Stimulated activated CD4-positive, alpha-beta T cell treated with anti-CD3 and anti-CD28 coated beads, Interleukin-2, amount 100 ng/mL, for 4 hours (primary cell): Measurements from ENCODE around the gene HOXD1.

ENCODE experiments used
- DNase-seq: peaks from one replicate; pipeline ENCODE4 v3.0.0-alpha.2; 2020; ENCODE audit warnings: low read depth

Gene HOXD1

GRCh38 chr2:176187899-176188773 lies at the start of gene HOXD1:
Gene HOXD1, plus strand, starts transcription at chr2:176188668. Its CDS starts 134 bp downstream, at chr2:176188802.
- no peak for DNase-seq

- no peak for DNase-seq
Observed at GRCh38 chr2:176138923-176139660, 49.4 kb upstream of the HOXD1 start.

- DNase-seq = no peak
Observed at GRCh38 chr2:176139661-176140512, 48.6 kb upstream of the HOXD1 start.

DNA sequence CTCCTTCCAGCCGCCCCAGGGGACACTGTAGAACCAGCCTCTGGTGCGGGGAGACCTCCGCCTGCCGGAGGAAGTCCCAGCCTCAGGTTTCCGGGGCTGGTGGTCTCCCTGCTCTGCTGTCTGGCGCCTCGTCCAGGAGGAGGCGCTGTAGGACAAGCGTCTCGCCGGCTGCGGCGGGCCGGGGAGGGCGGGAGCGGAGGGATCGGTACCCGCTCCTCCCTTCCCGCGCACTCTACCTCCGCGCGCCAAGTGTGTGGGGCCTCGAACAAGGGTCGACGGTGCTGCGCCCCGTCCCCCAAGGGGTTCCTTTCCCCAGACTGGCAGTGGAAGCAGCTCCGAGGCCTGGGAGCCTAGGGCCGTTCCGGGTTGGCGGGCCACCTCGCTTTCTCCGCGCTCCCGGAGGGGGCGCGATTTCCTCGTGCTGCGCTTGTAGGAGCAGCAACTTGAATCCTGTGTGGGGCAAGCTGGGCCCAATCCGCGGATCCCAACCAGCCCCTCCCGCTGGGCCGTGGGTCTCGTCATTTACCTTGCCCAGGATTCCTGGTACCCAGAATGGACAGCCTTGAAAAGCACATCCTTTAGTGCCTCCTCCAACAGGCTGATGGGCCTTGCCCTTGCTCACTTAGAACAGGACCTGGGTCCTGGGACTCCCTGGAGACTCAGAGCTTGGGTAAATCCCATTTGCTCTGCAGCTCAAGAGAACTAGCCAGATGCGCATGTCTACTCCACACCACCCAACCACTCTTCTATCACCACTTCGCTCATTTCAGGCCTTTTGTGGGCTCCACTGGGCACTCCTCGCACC lies 47.8 kb upstream of the HOXD1 start:
- DNase-seq = peak; percentile 44

GRCh38 chr2:176142281-176142680 lies 46.2 kb upstream of the HOXD1 start:
- DNase-seq = no peak

DNA sequence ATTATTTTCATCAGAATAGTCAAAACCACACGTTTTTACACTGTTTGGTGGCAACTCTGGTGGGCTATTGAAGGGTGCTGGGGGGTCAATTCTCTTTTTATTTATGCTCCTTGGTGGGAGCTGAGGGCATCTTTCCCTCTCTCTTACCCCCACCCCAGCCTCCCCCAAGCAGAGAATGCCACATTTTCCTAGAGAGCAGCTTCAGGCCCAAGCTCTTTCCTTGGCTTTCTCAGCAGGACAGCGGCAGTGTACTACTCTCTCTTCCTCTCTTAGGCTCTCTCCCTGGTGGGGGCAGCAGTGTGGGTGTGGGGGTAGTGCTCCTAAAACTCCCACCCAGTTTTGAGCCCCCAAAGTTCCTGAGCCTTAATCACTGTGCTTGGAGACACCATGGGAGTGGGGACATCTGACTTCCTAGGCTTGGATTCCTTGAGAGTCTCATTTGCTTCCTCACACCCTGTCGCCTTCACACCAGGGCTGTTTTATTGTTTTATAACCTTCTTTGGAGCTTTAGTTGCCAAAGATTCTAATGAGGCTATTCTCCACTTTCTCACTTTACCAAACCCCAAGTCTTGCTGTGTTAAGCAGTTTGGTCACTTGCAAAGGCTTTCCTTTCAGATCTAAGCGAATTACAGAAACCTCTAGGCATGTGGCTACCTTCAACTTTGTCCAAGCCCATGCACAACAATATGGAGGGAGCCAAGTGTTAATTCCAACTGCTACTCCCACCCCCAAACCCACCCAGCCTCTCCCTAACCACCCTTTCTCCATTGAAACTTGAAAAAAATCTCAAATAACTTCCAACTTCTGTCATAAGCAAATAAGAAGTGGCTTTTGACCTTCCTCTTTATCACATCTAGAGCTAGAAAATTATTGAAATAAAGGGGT lies 43.1 kb upstream of the HOXD1 start:
- DNase-seq = no peak

DNA sequence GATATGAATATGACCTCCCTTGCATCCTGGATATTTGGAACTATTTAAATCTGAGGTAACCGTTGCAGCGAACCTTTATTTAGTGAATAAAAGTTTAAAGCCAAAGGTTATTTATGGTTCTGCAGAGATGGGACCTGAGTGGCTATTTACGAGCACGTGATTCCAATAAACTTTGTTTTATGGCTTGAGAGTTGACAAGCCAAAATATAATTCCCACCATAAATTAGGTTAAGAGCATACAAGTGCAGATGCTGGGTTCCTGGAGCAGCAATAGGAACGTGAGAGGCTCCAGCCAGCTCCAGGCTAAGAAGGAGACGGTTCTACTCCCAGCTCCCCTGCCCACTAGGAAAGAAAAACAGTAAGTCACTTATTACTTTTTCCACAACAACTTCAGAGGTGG lies 42.4 kb upstream of the HOXD1 start:
- no peak for DNase-seq

DNA sequence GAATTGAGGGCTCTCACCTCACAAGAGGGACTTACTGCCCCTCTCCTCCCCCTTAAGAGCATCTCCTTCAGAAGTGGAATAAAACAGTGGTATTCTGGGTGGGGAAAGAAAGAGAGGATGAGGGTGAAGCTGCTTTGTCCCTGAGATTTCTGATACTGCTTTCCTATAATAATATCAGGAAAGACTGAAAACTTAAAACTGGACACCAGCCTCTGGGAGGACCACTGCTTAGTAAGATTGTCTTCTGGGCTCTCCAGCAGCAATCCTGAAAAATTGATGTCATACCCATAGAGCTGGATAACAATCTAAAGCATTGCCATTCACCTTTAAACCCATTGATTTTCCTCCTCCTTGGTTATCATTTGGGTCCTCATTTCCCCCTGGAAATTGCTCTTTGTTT lies 41.8 kb upstream of the HOXD1 start:
- no peak for DNase-seq

DNA sequence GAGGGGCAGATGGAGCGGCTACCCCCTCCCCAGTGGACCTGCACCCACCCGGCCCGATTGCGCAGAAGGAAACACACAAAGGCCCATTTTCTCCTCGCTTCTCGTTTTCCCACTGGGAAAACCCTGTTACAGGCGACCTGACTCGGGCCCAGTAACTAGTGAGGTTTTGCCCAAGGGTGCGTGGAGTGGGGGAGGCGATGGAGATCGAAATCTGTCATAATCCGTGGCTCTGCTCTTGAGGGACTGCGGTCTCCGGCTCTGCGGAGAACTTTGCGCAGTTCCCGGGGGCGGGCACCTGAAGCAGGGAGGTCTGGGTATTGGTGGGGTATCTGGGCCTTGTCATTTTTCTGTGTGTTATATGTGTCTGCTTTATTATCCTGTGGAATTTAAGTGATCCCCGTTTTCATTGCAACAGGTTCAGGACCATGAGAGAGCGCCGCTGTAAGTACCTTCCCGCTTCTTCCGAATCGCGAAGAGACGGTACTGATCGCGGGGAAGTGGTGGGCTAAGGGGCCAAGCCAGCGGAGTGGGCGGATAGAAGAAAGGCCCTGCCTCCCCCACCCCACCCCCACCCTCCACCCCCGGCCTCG lies 41.2 kb upstream of the HOXD1 start:
- no peak for DNase-seq

DNA sequence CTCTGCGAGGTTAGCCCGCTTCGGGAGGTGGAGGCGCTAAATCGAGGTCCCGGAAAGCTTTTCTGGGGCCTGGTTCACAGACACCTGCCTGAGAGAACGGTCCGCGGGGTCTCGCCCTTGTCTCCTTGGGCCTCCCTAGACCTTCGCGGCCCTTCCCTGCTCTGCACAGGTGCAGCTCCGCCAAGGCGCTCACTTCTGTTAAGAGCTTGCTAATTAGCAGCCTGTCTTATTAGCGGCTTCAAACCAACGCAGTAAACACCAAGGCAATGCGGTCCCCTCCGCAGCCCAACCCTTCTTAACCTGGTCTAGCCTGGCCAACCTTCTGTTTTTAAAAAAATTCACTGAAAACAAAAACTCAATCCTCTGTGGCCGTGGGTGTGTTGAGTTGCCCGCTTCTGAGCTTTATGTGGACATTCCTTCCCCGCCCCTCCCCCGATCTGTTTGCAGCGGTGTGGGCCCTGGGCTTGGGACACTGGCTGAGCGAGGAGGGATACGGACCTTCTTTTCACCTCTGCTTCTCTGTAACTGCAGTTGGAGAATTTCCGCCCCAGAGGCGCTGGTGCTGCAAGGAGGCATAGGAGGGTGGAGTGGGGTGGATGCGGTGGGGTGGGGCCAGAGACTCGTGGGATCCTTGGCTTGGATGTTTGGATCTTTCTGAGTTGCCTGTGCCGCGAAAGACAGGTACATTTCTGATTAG lies 40.5 kb upstream of the HOXD1 start:
- no peak for DNase-seq

DNA sequence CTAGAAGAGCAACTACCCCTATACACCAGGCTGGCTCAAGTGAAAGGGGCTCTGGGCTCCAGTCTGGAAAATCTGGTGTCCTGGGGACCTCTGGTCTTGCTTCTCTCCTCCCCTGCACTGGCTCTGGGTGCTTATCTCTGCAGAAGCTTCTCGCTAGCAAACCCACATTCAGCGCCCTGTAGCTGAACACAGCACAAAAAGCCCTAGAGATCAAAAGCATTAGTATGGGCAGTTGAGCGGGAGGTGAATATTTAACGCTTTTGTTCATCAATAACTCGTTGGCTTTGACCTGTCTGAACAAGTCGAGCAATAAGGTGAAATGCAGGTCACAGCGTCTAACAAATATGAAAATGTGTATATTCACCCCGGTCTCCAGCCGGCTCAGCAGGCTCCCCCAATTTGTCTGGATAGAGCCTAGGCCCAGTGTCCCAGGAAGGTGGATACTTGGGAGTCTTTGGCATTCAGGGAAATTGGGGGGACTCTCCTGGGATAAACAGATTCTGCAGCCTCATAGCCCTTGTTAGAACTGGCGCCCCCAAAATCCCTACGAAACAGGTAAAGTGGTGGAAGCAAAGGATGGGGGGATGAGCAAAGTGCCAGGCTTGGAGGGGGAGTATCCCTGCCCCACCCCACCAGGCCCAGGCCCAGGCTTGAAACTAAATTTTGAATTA lies 39.6 kb upstream of the HOXD1 start:
- no peak for DNase-seq

- no peak for DNase-seq
Observed at GRCh38 chr2:176149481-176149938, 39.0 kb upstream of the HOXD1 start.

- DNase-seq = no peak
Observed at GRCh38 chr2:176149939-176150583, 38.4 kb upstream of the HOXD1 start.

DNA sequence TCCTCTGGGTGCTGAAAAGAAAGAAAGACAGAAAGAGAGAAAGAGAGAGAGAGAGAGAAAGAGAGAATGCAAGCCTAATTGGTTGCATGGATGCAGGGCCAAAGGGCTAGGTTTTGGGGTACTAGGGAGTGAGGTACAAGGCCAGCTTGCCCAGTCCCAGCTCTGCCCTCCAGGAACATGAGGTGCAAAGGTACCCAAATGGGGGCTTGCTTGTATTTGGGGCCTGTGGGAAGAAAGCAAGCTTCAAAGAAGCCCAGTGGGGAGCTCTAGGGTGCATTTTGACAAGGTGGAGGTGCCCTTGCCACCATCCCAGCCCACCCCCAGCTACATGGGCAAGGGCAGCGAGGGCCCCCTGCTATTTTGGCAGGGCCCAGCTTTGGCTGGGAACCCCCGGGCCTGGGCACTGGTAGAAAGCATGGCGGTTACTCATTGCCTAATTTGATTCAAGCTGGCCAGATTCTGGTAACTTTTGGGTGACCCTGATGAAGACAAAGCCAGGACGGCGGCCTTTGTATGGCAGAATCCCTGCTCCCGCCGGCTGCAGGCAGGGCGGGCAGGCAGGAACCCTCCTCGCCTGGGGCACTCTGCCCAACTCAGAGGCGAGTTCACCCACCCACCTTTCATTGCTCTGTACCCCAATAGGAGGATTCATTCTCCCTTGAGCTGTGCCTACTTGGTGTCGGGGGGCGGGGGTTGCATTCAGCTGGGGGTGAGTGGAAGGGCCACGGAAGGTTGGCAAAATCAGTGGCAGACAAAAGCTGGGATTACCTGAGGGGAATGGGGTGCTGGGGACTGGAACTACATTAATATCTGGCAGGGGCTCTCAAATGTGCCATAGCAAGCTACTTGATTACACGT lies 37.7 kb upstream of the HOXD1 start:
- no peak for DNase-seq

DNA sequence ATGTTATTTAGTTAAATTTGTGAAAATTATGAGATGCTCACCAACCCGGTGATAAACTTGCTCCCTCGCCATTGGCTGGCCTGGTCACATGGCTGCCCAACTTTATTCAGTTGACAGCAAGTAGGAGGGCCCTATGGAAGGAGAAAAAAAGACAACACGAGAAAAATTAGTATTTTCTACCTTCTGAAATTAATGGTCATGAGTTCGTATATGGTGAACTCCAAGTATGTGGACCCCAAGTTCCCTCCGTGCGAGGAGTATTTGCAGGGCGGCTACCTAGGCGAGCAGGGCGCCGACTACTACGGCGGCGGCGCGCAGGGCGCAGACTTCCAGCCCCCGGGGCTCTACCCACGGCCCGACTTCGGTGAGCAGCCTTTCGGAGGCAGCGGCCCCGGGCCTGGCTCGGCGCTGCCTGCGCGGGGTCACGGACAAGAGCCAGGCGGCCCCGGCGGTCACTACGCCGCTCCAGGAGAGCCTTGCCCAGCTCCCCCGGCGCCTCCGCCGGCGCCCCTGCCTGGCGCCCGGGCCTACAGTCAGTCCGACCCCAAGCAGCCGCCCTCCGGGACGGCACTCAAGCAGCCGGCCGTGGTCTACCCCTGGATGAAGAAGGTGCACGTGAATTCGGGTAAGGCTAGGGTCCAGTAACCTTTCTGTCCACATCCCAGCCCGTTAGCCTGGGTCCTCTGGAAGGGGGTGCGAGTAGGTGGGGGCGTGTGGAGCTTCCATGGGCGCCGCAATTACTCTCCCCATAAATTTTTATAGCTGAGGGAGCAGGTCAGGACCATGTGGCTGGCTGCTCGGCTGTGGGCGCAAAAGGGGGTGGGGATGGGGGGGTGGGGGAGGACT lies 36.8 kb upstream of the HOXD1 start, which contains the start of gene HOXD4:
HOXD4 (plus strand) TSS at position 109 of the 846 bp plus-strand sequence; CDS start at position 193, 84 bp downstream.
- DNase-seq = no peak
